Psoas muscle (tissue), 8 donors: ENCODE measurements around the gene RTL1. TPM values are rescaled to one million over a fixed set of nuclear protein-coding genes. Genes with fewer than 3 reads are reported as not detected.

ENCODE experiments used
- ATAC-seq, 4 donors: fragments of 200-7000 bp; cut with Tn5 transposase; one replicate each; pipeline ENCODE4 v1.9.1; 2020; ENCODE audit warnings: moderate library complexity in 3 of 4, mild to moderate bottlenecking in 2 of 4
- DNase-seq, 2 donors: peaks; one replicate each; pipeline ENCODE4 v3.0.0-alpha.2; 2020
- H3K27ac ChIP-seq: fragments of 200-600 bp; one replicate; pipeline ENCODE4 v1.8.0; 2022
- H3K27me3 ChIP-seq, 3 donors: fragments of 200-600 bp in 1 of 3; one replicate each; pipeline versions ENCODE4 v1.6.1 to v1.8.0; 2013 to 2022; ENCODE audit warnings: low read length in 2 of 3, mild to moderate bottlenecking in 2 of 3, moderate library complexity in 1 of 3; ENCODE audit not compliant: insufficient read depth in 3 of 3
- H3K36me3 ChIP-seq, 2 donors: fragments of 200-600 bp in 1 of 2; one replicate each; pipeline versions ENCODE4 v1.6.1 to v1.8.0; 2013 to 2022; ENCODE audit warnings: low read depth in 1 of 2, mild to moderate bottlenecking in 1 of 2, moderate library complexity in 1 of 2; ENCODE audit not compliant: insufficient read depth in 1 of 2
- H3K4me1 ChIP-seq: fragments of 200-600 bp; one replicate; pipeline ENCODE4 v1.8.0; 2022
- H3K4me3 ChIP-seq: fragments of 200-600 bp; one replicate; pipeline ENCODE4 v1.8.0; 2022; ENCODE audit warnings: mild to moderate bottlenecking
- H3K9me3 ChIP-seq: fragments of 200-600 bp; one replicate; pipeline ENCODE4 v1.8.0; 2022
- CTCF ChIP-seq: fragments of 200-600 bp; IDR thresholded peaks from one replicate; pipeline ENCODE4 v1.8.0; 2022; ENCODE audit warnings: antibody characterized with exemption
- WGBS, 3 donors: extraction: QIAGEN DNeasy Blood & Tissue Kit; methylation state at CpG; one replicate each; pipeline versions ENCODE4 v1.1.6 to v1.1.7; 2013; 5-methylcytosine and 5-hydroxymethylcytosine counted together
- intact Hi-C, 2 donors: fragments of 100-400 bp; cut with DNase I; formaldehyde crosslinking; loops; one replicate each; pipeline versions ENCODE4 v1.11.0 to v1.14.2; 2022
- polyA plus RNA-seq, 3 donors: library from polyadenylated mRNA; stranded (reverse); fragments of 200-250 nt; gene quantifications; one replicate each; pipeline ENCODE4 v1.2.3, GENCODE V29; 2013
- total RNA-seq, 4 donors: library from RNA; stranded (reverse); fragmentation: NEBNext Ultra II Directional in 2 of 4; extraction: Animal tissue kit (Norgen Biotek cat#: 25700) in 2 of 4; gene quantifications; one replicate each; pipeline versions ENCODE4 v1.2.1 to v1.2.4, GENCODE V29; 2021 to 2023
- donor health status: healthy with polysubstance abuse.
- donor health status: DM: no; HTN: no; CAD: no; lungs with moderate emphysema.
- donor health status: Bipolar disorder and iron deficiency.
- donor health status: healthy.
- donor health status: DM: yes; HTN: yes; CAD: no.
- donor health status: DM: no; HTN: no; CAD: no.
- donor health status: DM: no; HTN: no; CAD: no.
- donor health status: DM: yes; HTN: yes; CAD: no.

RTL1 gene
- total and polyA plus RNA-seq, 7 donors, result 0.01 TPM; not detected in 6

- Histone ChIP-seq H3K9me3 (no peaks in the 10 kb centered on the region), H3K4me1 (no peaks in the 10 kb centered on the region), H3K27me3 (peaks cover 0 to 10% (median 0%) of the 10 kb centered on the region in 3 donors), H3K27ac (no peak overlapping the region), H3K4me3 (no peak overlapping the region), H3K36me3 (no peaks in the 10 kb centered on the region)
- TF ChIP-seq CTCF, result no peak
- 55 to 69% (median 59%) methylated on average over 13 to 14 of the region's 14 CpGs for WGBS, 3 donors
- no peak for ATAC-seq
- peak in 1 of 2 donors; percentile 23 for DNase-seq
- intact Hi-C loops, result no loop called here
Observed at GRCh38 chr14:100839681-100840111, 63.8 kb downstream of the RTL1 start.

- H3K9me3 ChIP-seq, result no peaks in the 10 kb centered on the region
- no peak for TF ChIP-seq CTCF
- no peak for DNase-seq
- H3K4me3 ChIP-seq, result no peak overlapping the region
- 68 to 76% (median 68%) methylated on average over 4 of the region's 4 CpGs for WGBS, 3 donors
- H3K27me3 ChIP-seq, result peaks cover 0 to 10% (median 0%) of the 10 kb centered on the region in 3 donors
- intact Hi-C loops, result no loop called here
- no peaks in the 10 kb centered on the region for H3K36me3 ChIP-seq
- no peak overlapping the region for H3K27ac ChIP-seq
- no peaks in the 10 kb centered on the region for H3K4me1 ChIP-seq
- no peak for ATAC-seq
Observed at GRCh38 chr14:100839315-100839585, 64.3 kb downstream of the RTL1 start.

DNA sequence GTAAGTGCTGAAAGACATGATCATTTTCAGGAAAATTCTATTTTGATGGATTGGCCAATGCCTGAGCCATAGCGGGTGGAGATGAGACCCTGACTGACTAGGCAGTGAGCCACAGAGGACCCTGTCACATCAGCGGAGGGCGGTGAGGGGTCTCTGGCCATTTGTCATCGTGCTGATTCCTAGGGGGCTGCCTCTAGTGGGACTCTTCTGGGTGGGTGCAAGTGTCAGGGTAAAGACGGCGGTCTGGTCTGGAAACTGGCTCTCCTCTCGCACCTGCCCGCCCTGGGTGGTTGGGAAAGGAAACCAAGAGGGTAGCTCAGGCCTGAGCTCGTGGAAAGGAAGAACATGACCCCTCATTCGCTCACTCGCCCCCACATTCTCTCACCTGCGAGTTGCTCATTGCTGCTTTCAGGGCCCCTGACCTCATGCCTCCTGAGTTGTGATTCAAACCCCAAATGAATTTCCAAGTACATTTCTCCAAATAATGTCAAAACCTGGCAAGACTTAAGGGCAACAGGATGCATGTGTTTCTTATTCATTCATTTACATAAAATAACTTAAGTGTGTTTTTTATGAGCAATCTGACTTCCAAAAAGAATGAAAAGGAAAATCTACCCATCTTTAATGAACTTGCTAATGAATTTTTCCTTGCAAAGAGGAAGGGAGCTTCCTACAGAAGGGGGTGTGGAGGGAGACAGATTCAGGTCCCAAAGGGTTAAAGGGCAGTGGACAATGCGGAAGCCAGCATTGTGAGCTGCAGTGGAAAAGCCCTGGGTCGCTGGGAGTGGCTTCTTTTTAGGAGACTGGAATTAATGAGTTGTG, 64.8 kb downstream of the RTL1 start:
- ATAC-seq, result no peak
- Histone ChIP-seq H3K36me3 (no peaks in the 10 kb centered on the region), H3K27ac (no peak overlapping the region), H3K9me3 (no peaks in the 10 kb centered on the region), H3K27me3 (peaks cover 0 to 10% (median 0%) of the 10 kb centered on the region in 3 donors), H3K4me3 (no peak overlapping the region), H3K4me1 (no peaks in the 10 kb centered on the region)
- WGBS, 3 donors, result 80 to 83% (median 83%) methylated on average over 14 of the region's 14 CpGs
- intact Hi-C loops, result no loop called here
- DNase-seq, result no peak
- TF ChIP-seq CTCF, result no peak

- Histone ChIP-seq H3K4me3 (no peak overlapping the region), H3K27me3 (peaks cover 0 to 10% (median 0%) of the 10 kb centered on the region in 3 donors), H3K4me1 (no peaks in the 10 kb centered on the region), H3K9me3 (no peaks in the 10 kb centered on the region), H3K36me3 (no peaks in the 10 kb centered on the region), H3K27ac (no peak overlapping the region)
- WGBS, 3 donors, result 82 to 88% (median 86%) methylated on average over 8 of the region's 8 CpGs
- intact Hi-C loops, result no loop called here
- DNase-seq (no peak), ATAC-seq (no peak)
- TF ChIP-seq CTCF, result no peak
Observed at GRCh38 chr14:100837805-100838350, 65.6 kb downstream of the RTL1 start.
